Cerebellar cortex (tissue), 1 donor: Measurements from ENCODE around the gene TTC27.
"Not testable (repeated sequence)": the region's sequence is repeated elsewhere in the genome, so short reads cannot be mapped to it uniquely, and the experiment has no call there.

Experiments used
- DNase-seq: peaks from one replicate; pipeline ENCODE4 v3.0.0-alpha.2; 2015; ENCODE audit warnings: low spot score

Gene TTC27

GRCh38 chr2:32807662-32808061 lies 179.8 kb downstream of the TTC27 start:
- DNase-seq, result no peak

DNA sequence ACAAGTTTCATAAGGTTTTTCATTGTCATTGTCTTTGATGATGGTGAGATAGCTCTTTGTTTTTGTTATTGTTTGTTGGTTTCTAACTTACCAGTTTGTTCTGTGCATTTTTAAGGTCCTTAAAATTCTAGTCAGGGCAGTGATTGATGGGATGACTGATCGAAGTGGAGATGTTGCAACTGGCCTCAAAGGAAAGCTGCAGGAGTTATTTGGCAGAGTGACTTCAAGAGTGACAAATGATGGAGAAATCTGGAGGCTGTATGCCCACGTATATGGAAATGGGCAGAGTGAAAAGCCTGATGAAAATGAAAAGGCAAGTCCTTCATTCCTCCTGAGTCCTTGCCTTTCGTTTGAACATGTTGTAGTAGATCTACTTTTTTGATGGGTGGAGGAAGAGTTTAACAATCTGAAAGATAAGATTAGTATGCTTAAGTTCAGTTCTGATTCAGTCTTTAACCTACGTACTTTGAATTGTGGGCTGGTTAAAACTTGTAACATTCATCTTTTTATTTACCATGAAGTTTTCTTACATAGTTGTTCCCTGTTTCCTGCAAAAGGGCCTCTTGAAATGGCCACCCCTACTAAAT lies 183.2 kb downstream of the TTC27 start:
- DNase-seq, result no peak

- no peak for DNase-seq
These were observed 183.8 kb downstream of the TTC27 start for GRCh38 chr2:32811696-32812095.

DNA sequence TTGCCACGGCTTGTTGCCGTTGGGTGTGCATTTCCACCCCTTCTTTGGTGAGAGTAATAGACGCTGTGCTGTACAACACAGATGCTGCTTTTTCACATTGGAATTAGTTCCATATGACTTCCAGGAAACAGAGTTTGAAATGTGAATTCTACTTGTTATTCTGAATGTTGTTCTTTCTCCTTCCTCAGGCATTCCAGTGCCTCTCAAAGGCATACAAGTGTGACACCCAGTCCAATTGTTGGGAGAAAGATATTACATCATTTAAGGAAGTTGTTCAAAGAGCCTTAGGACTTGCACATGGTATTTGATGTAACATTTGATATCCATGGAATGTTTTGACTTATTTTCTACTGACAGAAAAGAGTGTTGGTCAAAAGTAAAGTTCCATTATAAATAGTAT lies 184.5 kb downstream of the TTC27 start:
- no peak for DNase-seq

DNA sequence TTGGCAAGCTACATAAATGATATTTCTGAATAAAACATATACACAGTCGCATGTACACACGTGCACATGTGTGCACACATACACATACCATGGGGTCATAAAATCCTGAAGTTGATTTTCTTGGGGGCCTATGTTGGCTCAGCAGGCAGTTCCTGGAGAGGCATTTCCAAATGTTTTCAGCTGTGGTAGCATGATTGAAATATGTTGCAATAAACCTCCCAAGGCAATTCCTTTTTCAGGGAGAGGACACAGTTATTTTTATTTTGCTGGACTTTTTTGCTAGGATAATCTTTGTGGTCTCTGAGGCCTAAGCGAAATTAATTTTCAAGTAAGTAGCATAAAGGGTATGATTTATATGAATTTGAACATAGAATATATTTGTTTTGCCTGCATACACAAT lies 192.2 kb downstream of the TTC27 start:
- no peak for DNase-seq

- no peak for DNase-seq
These were observed 192.9 kb downstream of the TTC27 start for GRCh38 chr2:32820701-32821100.

- DNase-seq, result no peak
These were observed 196.4 kb downstream of the TTC27 start for GRCh38 chr2:32824070-32824809.

GRCh38 chr2:32825291-32825712 lies 197.5 kb downstream of the TTC27 start:
- DNase-seq, result no peak

DNA sequence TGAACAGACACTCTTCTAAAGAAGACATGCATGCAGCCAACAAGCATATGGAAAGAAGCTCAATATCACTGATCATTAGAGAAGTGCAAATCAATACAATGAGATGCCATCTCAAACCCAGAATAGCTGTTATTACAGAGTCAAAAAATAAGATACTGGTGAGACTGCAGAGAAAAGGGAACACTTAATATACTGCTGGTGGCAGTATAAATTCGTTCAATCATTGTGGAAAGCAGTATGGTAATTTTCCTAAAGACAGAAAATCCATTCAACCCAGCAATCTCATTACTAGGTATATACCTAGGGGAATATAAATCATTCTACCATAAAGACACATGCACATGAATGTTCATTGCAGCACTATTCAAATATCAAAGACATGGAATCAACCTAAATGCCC lies 202.3 kb downstream of the TTC27 start:
- no peak for DNase-seq

DNA sequence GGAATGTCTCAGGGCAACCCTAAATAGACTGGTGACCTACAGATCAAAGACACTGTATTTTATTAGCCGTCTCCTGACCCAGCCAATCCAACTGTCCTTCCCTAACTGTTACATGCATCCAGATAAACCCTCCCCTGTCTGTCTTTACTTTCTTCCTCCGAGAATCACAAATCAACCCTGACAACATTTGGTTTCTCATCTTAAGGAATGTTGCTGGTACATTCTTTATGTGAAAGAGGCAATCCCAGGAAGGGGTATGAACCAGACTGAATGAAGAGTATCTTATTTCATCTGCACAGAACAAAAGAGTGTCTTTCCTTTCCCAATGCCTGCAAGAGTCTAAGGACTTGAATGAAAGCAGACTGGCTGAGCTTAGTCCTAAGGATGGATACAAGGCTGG lies 205.0 kb downstream of the TTC27 start:
- no peak for DNase-seq

- DNase-seq, result no peak
These were observed 205.9 kb downstream of the TTC27 start for GRCh38 chr2:32833709-32834108.

- DNase-seq, result no peak
These were observed 207.3 kb downstream of the TTC27 start for GRCh38 chr2:32835148-32835547.

- no peak for DNase-seq
These were observed 209.1 kb downstream of the TTC27 start for GRCh38 chr2:32836933-32837332.

DNA sequence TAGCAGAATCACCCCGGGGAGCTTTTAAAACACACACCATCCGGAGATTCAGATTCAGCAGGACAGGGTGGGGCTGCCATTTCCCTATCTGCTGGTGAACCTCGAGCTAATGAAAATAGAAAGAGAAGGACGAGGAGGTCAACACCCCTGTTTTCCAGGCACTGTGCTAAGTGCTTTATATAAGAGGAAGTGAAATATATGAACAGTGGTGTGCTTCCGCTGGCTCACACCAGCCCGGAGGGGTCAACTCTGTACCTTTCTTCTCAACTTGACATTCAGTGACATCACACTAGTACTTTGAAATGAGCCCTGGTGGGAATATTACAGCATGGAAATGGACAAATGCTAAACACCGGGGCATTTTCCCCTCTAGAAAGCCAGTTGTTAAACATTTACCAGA lies 210.6 kb downstream of the TTC27 start:
- DNase-seq, result no peak

DNA sequence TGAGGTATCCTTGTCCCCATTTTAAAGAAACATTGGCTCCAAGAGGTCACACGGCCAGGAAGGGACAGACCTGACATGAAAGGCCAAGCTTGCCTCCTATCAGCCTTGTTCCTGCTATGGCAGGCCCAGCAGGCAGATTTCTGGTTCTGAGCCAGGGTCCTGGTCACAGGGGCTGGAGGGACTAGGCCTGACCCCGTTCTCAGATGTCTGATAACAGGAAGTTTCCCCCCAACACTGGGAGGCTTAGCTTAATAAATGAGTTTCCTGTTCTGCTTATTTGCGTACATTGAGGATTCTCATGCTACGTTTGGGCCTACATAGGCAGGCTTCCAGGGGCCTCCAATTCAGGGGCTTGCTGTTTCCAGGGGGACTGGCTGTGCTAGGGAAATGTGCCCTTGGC lies 211.1 kb downstream of the TTC27 start:
- no peak for DNase-seq

GRCh38 chr2:32841931-32842898 lies 214.4 kb downstream of the TTC27 start:
- no peak for DNase-seq

GRCh38 chr2:32843699-32844098 lies 215.8 kb downstream of the TTC27 start:
- no peak for DNase-seq

DNA sequence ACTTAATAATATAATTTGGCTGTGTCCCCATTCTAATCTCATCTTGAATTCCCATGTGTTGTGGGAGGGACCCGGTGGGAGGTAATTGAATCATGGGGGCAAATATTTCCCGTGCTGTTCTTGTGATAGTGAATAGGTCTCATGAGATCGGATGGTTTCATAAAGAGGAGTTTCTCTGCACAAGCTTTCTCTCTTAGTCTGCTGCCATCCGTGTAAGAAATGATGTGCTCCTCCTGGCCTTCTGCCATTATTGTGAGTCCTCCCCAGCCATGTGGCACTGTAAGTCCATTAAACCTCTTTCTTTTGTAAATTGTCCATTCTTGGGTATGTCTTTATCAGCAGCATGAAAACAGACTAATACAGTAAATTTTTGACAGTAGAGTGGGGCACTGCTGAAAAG lies 216.4 kb downstream of the TTC27 start:
- DNase-seq, result no peak

DNA sequence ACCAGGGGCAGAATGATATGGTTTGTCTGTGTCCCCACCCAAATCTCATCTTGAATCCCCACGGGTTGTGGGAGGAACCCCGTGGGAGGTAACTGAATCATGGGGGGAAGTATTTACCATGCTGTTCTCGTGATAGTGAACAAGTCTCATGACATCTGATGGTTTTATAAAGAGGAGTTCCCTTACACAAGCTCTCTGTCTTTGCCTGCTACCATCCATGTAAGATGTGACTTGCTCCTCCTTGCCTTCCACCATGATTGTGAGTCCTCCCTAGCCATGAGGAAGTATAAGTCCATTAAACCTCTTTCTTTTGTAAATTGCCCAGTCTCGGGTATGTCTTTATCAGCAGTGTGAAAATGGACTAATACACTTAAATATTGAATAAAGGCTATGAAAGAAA lies 218.4 kb downstream of the TTC27 start:
- not testable (repeated sequence) for DNase-seq

DNA sequence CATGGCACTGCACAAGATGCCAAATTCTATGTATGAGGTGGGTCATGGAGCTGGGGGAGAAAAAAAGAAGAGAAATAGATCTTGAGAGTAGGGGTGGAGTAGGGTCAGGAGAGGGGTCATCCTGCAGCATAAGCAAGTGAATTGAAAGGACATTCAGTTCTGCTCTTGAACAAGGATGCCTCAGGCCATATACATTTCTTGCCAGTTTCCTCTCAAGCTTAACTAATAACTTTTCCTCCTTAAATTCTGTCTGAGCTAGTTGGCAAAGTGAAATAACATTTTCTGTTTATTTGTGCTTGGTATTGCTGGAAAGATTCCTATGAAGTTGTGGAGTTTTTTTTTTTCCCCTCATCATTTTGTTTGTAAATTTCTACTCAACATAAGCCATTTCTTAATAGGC lies 219.9 kb downstream of the TTC27 start:
- no peak for DNase-seq

GRCh38 chr2:32849456-32850194 lies 221.8 kb downstream of the TTC27 start:
- DNase-seq, result no peak

DNA sequence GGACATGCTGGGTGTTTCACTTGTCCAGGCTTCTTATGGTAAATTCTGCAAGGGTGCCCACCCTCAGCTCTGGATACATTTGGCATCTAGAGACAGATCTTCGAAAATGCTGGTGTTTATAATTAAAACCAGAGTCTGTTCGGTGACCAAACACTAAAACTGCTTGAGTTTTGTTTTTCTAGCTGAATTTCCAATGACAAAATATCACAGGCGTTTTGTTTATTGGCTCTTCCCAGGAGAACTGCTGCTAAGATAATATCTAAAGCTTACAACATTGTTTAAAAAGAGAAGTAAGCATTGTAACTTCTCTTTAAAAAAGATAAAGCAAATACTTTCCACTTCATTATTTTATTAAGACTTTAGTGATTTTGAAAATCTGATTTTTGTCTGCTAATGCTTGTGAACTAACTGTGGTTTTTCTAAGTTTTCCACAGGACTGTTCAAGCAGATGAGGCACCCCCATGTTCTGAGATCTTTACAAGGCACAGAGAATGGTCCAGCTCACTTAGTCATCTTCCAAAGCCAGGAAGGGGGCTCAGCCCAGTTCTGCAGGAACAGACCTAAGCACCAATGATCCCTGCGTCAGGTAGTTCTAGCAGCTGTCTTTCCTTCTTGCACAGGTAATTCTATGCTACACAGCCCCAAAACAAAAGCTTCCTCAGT lies 224.1 kb downstream of the TTC27 start:
- no peak for DNase-seq
